Astrocyte (in vitro differentiated cells and primary cell): ENCODE measurements around the gene IGF2BP2. TPM values are rescaled to one million over a fixed set of nuclear protein-coding genes. Genes with fewer than 3 reads are reported as not detected.
"Not testable (repeated sequence)": the region's sequence is repeated elsewhere in the genome, so short reads cannot be mapped to it uniquely, and the experiment has no call there.

Source experiments
- DNase-seq: peaks from one replicate; pipeline ENCODE4 v3.0.0-alpha.2; 2010; ENCODE audit warnings: low read depth
- FAIRE-seq: peaks from 2 replicates; lab custom pipeline; 2011; peaks lifted over from hg19 to GRCh38; lab: Jason Lieb, UNC
- H2AFZ ChIP-seq: 2 replicates; pipeline ENCODE4 v1.6.0; 2012; ENCODE audit warnings: low read depth, low read length, inconsistent platforms
- H3K27ac ChIP-seq: 2 replicates; pipeline ENCODE4 v1.5.1; 2011; ENCODE audit warnings: low read depth, low read length, inconsistent platforms
- H3K27me3 ChIP-seq: 2 replicates; pipeline ENCODE4 v1.6.0; 2011; ENCODE audit warnings: low read length, inconsistent platforms; ENCODE audit not compliant: insufficient read depth
- H3K36me3 ChIP-seq: 2 replicates; pipeline ENCODE4 v1.5.1; 2011; ENCODE audit warnings: low read length, inconsistent platforms; ENCODE audit not compliant: insufficient read depth
- H3K4me1 ChIP-seq: 2 replicates; pipeline ENCODE4 v1.5.1; 2011; ENCODE audit warnings: low read length, inconsistent platforms; ENCODE audit not compliant: insufficient read depth
- H3K4me2 ChIP-seq: 2 replicates; pipeline ENCODE4 v1.6.0; 2012; ENCODE audit warnings: low read length, inconsistent platforms
- H3K4me3 ChIP-seq: 2 replicates; pipeline ENCODE4 v1.5.1; 2011; ENCODE audit warnings: low read depth, mild to moderate bottlenecking, low read length, inconsistent platforms; ENCODE audit not compliant: insufficient read depth
- H3K79me2 ChIP-seq: 2 replicates; pipeline ENCODE4 v1.6.0; 2012; ENCODE audit warnings: mild to moderate bottlenecking, low read length, inconsistent platforms; ENCODE audit not compliant: insufficient read depth
- H3K9ac ChIP-seq: 2 replicates; pipeline ENCODE4 v1.6.0; 2012; ENCODE audit warnings: mild to moderate bottlenecking, low read length, inconsistent platforms
- H3K9me3 ChIP-seq: 2 replicates; pipeline ENCODE4 v1.5.1; 2012; ENCODE audit warnings: low read depth, mild to moderate bottlenecking, low read length, inconsistent platforms; ENCODE audit not compliant: insufficient read depth
- H4K20me1 ChIP-seq: 2 replicates; pipeline ENCODE4 v1.6.0; 2012; ENCODE audit warnings: low read length, inconsistent platforms; ENCODE audit not compliant: insufficient read depth
- H3K27ac Mint-ChIP-seq: one replicate; pipeline ENCODE4 v1.8.0; 2021; ENCODE audit warnings: mild to moderate bottlenecking, mixed read lengths; ENCODE audit not compliant: unreplicated experiment
- H3K27me3 Mint-ChIP-seq: one replicate; pipeline ENCODE4 v1.8.0; 2021; ENCODE audit warnings: low read depth, mixed read lengths; ENCODE audit not compliant: unreplicated experiment
- H3K36me3 Mint-ChIP-seq: one replicate; pipeline ENCODE4 v1.8.0; 2021; ENCODE audit warnings: low read depth, mixed read lengths; ENCODE audit not compliant: unreplicated experiment
- H3K4me1 Mint-ChIP-seq: one replicate; pipeline ENCODE4 v1.8.0; 2021; ENCODE audit warnings: low read depth, mixed read lengths; ENCODE audit not compliant: unreplicated experiment
- H3K4me3 Mint-ChIP-seq: one replicate; pipeline ENCODE4 v1.8.0; 2021; ENCODE audit warnings: mild to moderate bottlenecking, moderate library complexity, mixed read lengths; ENCODE audit not compliant: unreplicated experiment
- H3K9me3 Mint-ChIP-seq: one replicate; pipeline ENCODE4 v1.8.0; 2021; ENCODE audit warnings: mild to moderate bottlenecking, mixed read lengths; ENCODE audit not compliant: unreplicated experiment
- CTCF ChIP-seq: IDR thresholded peaks from 2 replicates; pipeline ENCODE4 v1.5.1; 2011; ENCODE audit warnings: low read depth, mild to moderate bottlenecking, inconsistent platforms, low read length, moderate library complexity; ENCODE audit not compliant: insufficient read depth
- EZH2 ChIP-seq: IDR thresholded peaks from 2 replicates; pipeline ENCODE4 v1.6.1; 2012; ENCODE audit warnings: mild to moderate bottlenecking, low read length, inconsistent platforms; ENCODE audit not compliant: insufficient read depth
- total RNA-seq: library from RNA; stranded (reverse); gene quantifications from 2 replicates; pipeline ENCODE4 v1.2.1, GENCODE V29; 2021

Gene IGF2BP2
- total RNA-seq, 1 donor from 2014 or later, result 162 TPM

GRCh38 chr3:185646382-185647133, 178.3 kb downstream of the IGF2BP2 start:
- FAIRE-seq (no peak), DNase-seq (no peak)
- no peaks in the 10 kb centered on the region for H3K9me3 ChIP-seq
- peaks cover 40% of the 10 kb centered on the region for H3K4me1 Mint-ChIP-seq
- H3K27me3 Mint-ChIP-seq, result no peaks in the 10 kb centered on the region
- H3K27ac ChIP-seq, result no peak overlapping the region
- peaks cover 28% of the 10 kb centered on the region for H3K36me3 Mint-ChIP-seq
- peak overlapping the region; percentile 79 for H3K27ac Mint-ChIP-seq
- H3K4me3 ChIP-seq, result no peak overlapping the region
- no peak overlapping the region for H2AFZ ChIP-seq
- peaks cover 20% of the 10 kb centered on the region for H4K20me1 ChIP-seq
- no peak overlapping the region for H3K4me2 ChIP-seq
- peaks cover 18% of the 10 kb centered on the region for H3K36me3 ChIP-seq
- no peak overlapping the region for H3K9ac ChIP-seq
- H3K79me2 ChIP-seq, result no peaks in the 10 kb centered on the region
- H3K4me1 ChIP-seq, result peaks cover 17% of the 10 kb centered on the region
- H3K9me3 Mint-ChIP-seq, result no peaks in the 10 kb centered on the region
- no peak for TF ChIP-seq EZH2
- TF ChIP-seq CTCF, result no peak
- H3K4me3 Mint-ChIP-seq, result peak overlapping the region; percentile 63
- H3K27me3 ChIP-seq, result no peaks in the 10 kb centered on the region

GRCh38 chr3:185645596-185646381, 179.1 kb downstream of the IGF2BP2 start:
- H2AFZ ChIP-seq, result no peak overlapping the region
- H3K36me3 Mint-ChIP-seq, result peaks cover 29% of the 10 kb centered on the region
- no peak for FAIRE-seq
- H3K4me3 ChIP-seq, result no peak overlapping the region
- peaks cover 40% of the 10 kb centered on the region for H3K4me1 Mint-ChIP-seq
- H3K4me2 ChIP-seq, result no peak overlapping the region
- no peaks in the 10 kb centered on the region for H3K9me3 Mint-ChIP-seq
- no peaks in the 10 kb centered on the region for H3K9me3 ChIP-seq
- H3K4me3 Mint-ChIP-seq, result no peak overlapping the region
- no peak overlapping the region for H3K27ac ChIP-seq
- no peaks in the 10 kb centered on the region for H3K27me3 ChIP-seq
- peak overlapping the region; percentile 79 for H3K27ac Mint-ChIP-seq
- H3K36me3 ChIP-seq, result peaks cover 12% of the 10 kb centered on the region
- no peak for TF ChIP-seq EZH2
- TF ChIP-seq CTCF, result no peak
- peaks cover 17% of the 10 kb centered on the region for H3K4me1 ChIP-seq
- H4K20me1 ChIP-seq, result peaks cover 20% of the 10 kb centered on the region
- H3K79me2 ChIP-seq, result no peaks in the 10 kb centered on the region
- H3K9ac ChIP-seq, result no peak overlapping the region
- H3K27me3 Mint-ChIP-seq, result no peaks in the 10 kb centered on the region
- no peak for DNase-seq

- Mint-ChIP-seq H3K4me1 (peaks cover 40% of the 10 kb centered on the region), H3K27ac (peak overlapping the region; percentile 0), H3K36me3 (peaks cover 32% of the 10 kb centered on the region)
- H3K27me3 ChIP-seq, H3K4me2 ChIP-seq, H2AFZ ChIP-seq, H3K79me2 ChIP-seq, H3K9ac ChIP-seq, FAIRE-seq, H3K4me3 Mint-ChIP-seq, H3K4me3 ChIP-seq, H3K27ac ChIP-seq, DNase-seq, H3K27me3 Mint-ChIP-seq, H3K9me3 Mint-ChIP-seq, H3K9me3 ChIP-seq: not testable (repeated sequence)
- peaks cover 10% of the 10 kb centered on the region for H3K36me3 ChIP-seq
- peaks cover 17% of the 10 kb centered on the region for H3K4me1 ChIP-seq
- H4K20me1 ChIP-seq, result peaks cover 20% of the 10 kb centered on the region
These were observed 179.7 kb downstream of the IGF2BP2 start for GRCh38 chr3:185645191-185645590.
